ENCODE results near the gene CNPY4.

The CNPY4 gene

DNA sequence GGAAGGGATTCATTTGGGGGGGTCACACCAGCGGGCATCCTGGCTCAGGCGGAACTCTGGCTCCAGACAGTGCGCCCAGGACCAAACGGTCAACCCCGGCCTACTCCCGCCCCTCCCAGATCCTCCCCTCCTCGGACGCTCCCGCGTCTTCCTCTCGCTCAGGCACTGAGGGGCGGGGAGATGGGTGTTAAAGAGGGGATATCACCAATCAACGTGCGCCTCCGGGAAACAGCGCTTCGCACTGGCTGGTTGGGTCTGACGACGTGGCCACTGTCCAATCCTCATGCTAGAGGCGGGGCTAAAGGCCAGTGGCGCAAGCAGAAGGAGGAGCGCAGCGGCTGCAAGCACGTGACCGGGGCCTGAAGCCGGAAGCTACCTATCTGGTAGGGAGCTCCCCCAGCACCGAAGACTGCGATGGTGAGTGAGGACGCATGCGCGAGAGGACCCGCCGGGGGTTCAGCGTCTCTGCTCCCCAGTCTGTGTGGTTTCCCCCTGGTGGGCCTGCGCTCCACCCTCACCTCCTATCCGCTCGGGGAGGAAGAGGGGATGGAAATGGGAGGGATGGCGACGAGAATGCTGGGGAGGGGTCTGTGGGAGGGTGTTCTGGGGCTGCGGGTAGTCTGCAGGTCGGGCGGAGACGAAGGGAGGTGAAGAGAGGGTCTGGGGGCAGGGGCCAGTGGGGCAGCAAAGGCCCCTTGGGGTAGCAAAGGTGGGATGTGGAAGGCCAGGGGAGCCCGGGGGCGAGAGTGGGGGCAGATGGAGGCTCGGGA lies 29.3 kb downstream of the CNPY4 start, which contains the start of gene LAMTOR4:
LAMTOR4 (plus strand) TSS at position 360 of the 770 bp plus-strand sequence; CDS start at position 415, 55 bp downstream.
- peak; percentile 99 for DNase-seq (ENCODE audit: low spot score)

GRCh38 chr7:100152404-100152803 lies 33.0 kb downstream of the CNPY4 start:
- DNase-seq (ENCODE audit: low spot score) = no peak

- DNase-seq (ENCODE audit: low spot score) = no peak
These were observed 33.7 kb downstream of the CNPY4 start for GRCh38 chr7:100152937-100153666.

- DNase-seq (ENCODE audit: low spot score) = no peak
These were observed 34.5 kb downstream of the CNPY4 start for GRCh38 chr7:100153708-100154535.

DNA sequence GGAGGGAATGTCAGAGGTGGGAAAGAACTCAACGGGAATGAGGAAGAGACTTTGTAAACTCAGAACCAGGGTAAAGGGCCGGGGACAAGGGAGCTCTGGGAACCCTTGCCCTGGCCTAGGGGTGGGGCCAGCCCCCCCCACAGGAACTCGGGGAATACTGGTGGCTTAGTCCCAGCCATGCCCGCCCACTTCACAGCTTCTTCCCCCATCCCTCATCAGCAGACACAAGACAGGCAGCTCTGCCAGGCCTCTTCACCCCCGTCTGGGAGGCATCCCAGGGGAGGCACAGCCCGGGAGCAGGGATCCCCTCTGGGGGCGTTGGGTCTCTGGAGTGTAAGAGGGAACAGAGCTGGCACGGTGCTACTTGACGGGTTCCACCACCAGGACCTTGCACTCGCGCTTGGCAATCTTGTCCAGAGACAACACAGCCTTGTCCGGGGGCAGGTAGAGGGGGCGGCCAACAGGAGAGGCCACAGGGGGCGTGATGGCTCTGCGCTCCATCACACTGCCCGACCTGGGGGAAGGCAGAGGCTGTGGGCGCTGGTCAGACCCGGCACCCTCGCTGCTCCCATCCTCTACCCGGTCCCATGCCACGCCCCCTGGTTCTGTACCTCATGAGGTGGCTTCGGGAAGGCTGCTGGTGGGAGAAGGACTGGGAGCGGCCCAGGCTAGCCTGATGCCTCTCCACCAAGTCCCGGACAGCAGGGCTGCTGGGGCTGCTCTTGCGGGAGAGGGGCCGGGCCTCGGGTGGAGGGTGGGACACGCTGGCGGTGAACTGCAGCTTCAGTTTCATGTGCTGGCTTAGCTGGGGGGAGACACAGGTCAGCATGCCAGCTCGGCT lies 35.4 kb downstream of the CNPY4 start:
- DNase-seq (ENCODE audit: low spot score) = no peak

GRCh38 chr7:100155553-100156317 lies 36.3 kb downstream of the CNPY4 start:
- DNase-seq (ENCODE audit: low spot score) = no peak

GRCh38 chr7:100156331-100157068 lies 37.1 kb downstream of the CNPY4 start:
- DNase-seq (ENCODE audit: low spot score) = no peak

DNA sequence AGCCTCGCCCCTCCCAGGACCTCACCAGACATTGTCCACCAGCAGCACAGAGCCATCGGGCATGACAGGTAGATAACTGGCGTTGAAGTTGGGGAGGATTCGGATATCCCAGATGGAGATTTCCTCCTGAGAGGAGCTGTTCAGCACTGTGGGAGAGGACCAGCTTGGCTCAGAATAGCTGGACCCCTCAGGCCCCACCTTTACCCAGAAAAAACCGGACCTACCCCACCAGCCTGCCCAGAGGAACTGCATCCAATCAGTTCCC lies 37.6 kb downstream of the CNPY4 start:
- no peak for DNase-seq (ENCODE audit: low spot score)

DNA sequence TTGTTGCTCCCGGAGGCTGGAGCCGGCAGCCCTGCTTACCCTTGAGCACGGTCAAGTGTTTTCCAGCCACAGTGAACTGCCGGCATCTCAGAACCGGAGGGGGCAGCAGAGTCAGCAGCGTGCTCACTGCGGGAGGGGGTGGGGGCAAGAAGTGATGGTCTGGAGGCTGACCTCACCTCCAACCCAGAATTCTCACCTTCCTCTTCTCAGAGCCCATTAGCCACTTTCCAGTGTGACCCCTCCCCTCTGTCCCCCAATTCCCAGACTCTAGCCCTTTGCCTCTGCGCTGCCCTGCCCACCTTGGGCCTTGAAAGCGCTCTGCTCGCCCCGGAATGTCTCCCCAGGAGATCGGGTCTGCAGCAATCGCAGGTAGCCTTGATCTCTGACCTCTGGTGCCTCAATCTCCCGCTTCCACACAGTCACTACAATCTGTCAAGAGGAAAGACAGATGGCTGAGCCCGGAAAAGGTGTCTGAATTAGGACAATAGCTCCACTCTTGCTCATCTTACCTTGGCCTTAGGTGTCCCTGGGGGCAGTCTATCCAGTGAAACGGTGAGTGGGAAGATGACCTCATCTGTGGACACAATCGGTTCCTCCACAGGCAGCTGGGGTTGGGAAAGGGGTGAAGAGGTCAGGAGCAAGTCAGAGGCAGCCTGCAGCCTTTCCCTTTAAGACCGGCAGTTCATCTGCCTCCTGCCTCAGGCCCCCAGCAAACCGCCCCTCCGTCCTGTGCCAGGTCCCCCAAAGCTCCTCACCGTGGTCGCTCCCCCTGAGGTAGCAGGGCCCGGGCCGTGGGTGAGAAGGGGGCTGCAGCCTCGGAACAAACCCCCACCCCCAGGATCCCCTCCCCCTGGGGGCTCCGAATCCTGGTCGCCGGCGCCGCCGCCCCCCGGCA lies 38.1 kb downstream of the CNPY4 start:
- DNase-seq (ENCODE audit: low spot score) = peak; percentile 52

DNA sequence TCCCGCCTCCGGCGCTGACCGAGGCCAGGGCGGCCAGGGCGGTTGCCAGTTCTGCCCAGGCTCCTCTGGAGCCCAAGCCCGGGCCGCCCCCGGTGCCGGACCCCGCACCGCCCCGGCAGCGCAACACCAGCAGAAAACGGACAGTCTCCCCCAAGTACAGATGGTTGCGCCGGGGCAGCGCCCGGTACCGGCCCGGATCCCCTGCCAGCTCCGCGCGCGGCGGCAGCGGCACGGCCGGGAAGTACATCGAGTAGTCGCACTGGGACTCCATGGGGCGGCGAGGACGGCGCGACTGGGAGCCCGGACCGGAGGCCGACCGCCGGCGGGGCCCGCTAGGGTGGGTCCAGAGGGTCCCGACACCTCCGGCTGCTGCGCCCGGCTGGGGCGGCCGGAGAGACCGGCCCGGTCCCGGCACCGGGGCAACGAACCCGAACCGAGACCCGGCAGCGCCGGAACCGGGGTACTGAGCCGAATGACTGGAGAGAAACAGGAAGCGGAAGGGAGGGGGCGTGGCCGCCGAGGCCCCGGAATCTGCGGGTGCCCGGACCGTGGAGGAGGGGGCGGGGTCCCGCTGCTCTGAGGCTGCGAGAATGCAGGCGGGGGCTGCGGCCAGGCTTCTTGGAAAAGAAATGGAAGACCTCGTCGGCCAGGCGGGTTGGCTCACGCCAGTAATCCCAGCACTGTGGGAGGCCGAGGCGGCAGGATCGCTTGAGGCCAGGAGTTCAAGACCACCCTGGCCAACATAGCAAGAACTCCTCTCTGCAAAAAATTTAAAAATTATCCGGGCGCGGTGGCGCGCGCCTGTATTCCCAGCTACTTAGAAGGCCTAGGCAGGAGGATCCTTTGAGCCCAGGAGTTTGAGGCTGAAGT lies 39.0 kb downstream of the CNPY4 start, which contains the start of gene TRAPPC14:
TRAPPC14 (minus strand) TSS at position 495 of the 870 bp plus-strand sequence; CDS start at position 271, 224 bp downstream.
- DNase-seq (ENCODE audit: low spot score) = peak; percentile 97

- DNase-seq (ENCODE audit: low spot score) = no peak
These were observed 39.7 kb downstream of the CNPY4 start for GRCh38 chr7:100159099-100159623.

DNA sequence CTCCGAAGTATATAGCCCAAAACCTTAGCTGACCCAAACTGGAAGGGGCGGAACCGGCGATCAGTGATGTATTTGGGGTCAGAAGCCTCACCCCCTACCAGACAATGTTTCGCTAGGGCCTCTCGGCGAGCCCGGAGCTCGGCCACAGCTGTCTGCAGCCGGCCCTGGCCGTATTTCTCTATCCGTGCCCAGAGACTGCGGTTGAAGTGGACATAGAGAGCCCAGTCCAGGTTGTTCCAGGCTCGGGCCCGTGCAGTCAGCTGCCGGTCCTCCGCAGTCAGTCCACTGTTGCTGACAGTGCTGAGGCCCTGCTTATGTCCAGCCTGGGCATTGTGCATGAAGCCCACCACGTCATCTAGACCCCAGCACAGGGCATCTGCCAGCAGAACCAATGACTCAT lies 40.6 kb downstream of the CNPY4 start:
- DNase-seq (ENCODE audit: low spot score) = no peak

- no peak for DNase-seq (ENCODE audit: low spot score)
These were observed 43.6 kb downstream of the CNPY4 start for GRCh38 chr7:100163006-100163531.

- no peak for DNase-seq (ENCODE audit: low spot score)
These were observed 44.4 kb downstream of the CNPY4 start for GRCh38 chr7:100163871-100164270.

DNA sequence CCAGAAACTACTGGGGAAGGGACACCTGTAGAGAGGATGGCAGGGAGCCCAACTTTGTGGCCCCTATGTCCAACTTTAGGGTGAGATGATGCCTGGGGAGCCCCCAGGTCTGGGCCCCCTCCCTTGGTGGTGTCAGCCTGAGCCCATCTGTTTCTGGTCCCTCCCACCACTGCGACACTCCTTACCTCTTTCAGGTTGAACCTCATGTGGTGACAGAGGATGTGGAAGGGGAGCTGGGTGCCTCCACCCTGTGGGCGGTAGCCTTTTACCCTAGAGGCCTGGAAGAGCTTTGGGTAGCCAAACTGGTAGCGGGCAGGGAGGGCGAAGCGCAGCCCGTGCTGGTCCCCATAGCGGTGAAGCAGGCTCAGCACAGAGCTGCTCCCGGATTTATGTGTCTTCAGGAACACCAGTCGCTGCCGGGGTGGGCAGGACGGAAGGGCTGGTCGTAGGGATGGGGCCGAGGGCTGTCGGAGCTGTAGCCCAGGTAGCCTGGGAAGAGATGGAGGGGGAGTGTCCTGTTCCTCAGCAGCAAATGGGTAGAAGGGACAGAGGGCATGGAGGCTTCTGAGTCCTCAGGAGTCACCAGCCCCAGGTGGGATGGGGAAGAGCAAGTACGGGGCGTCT lies 47.0 kb downstream of the CNPY4 start:
- DNase-seq (ENCODE audit: low spot score) = no peak

- no peak for DNase-seq (ENCODE audit: low spot score)
These were observed 47.8 kb downstream of the CNPY4 start for GRCh38 chr7:100166970-100167911.
